ENCODE measurements around the gene KIF20A. TPM values are rescaled to one million over a fixed set of nuclear protein-coding genes. Genes with fewer than 3 reads are reported as not detected.

KIF20A gene
- total RNA-seq, 1 experiment from 2014 or later = 67.1 TPM

- Histone ChIP-seq H3K4me2 (ENCODE audit: insufficient read depth, insufficient read length, low read length) (no peak overlapping the region), H3K79me2 (ENCODE audit: insufficient read depth, low read length) (no peaks in the 10 kb centered on the region), H4K20me1 (ENCODE audit: control insufficient read depth, insufficient read depth, insufficient read length) (no peaks in the 10 kb centered on the region), H3K23ac (ENCODE audit: insufficient read length, low read depth, low read length) (no peak overlapping the region), H3K56ac (ENCODE audit: insufficient read length, low read depth, low read length) (no peak overlapping the region), H3K14ac (ENCODE audit: insufficient read depth, low read length) (no peak overlapping the region), H4K91ac (ENCODE audit: insufficient read length, low read depth, low read length) (no peak overlapping the region), H3K18ac (ENCODE audit: insufficient read length, low read depth, low read length) (no peak overlapping the region), H2AFZ (ENCODE audit: low read length) (peak overlapping the region; percentile 46), H3K79me1 (ENCODE audit: insufficient read depth, low read depth, low read length, poor library complexity, severe bottlenecking) (no peaks in the 10 kb centered on the region), H3K9ac (ENCODE audit: extremely low read depth, insufficient read length, low read length) (no peak overlapping the region), H3T11ph (ENCODE audit: low read length) (no peak overlapping the region), H3K4ac (ENCODE audit: low read depth, low read length) (no peak overlapping the region), H3K9me3 (ENCODE audit: control insufficient read depth, low read depth, low read length) (no peaks in the 10 kb centered on the region), H4K5ac (ENCODE audit: insufficient read length, low read depth, low read length) (no peak overlapping the region), H3K27ac (ENCODE audit: insufficient read length, low read depth, low read length) (no peak overlapping the region), H2BK120ac (ENCODE audit: low read depth, low read length, poor library complexity, severe bottlenecking) (no peak overlapping the region), H2BK12ac (ENCODE audit: insufficient read length, low read depth, low read length) (no peak overlapping the region), H2AK5ac (ENCODE audit: insufficient read length, low read length) (no peak overlapping the region), H3K4me1 (ENCODE audit: insufficient read depth, low read length) (no peaks in the 10 kb centered on the region), H3K23me2 (ENCODE audit: insufficient read length, low read depth, low read length, poor library complexity, severe bottlenecking) (no peaks in the 10 kb centered on the region), H3K27me3 (ENCODE audit: insufficient read depth, low read length) (no peaks in the 10 kb centered on the region), H4K8ac (replicated peaks; ENCODE audit: insufficient read length, low read depth, low read length) (no peak overlapping the region), H2BK20ac (ENCODE audit: low read depth, low read length, poor library complexity, severe bottlenecking) (no peak overlapping the region), H2BK5ac (ENCODE audit: insufficient read length, low read length) (no peak overlapping the region), H2BK15ac (ENCODE audit: low read depth, low read length) (no peak overlapping the region)
- TF ChIP-seq CTCF (conservative IDR thresholded peaks at IDR 0.05) = no peak
- H3K36me3 Mint-ChIP-seq (ENCODE audit: insufficient read depth in 1 of 3, low read depth in 3 of 3) = no peaks in the 10 kb centered on the region
- peaks cover 4% of the 10 kb centered on the region; the same call in 1 of the 2 replicates for H3K27me3 Mint-ChIP-seq (ENCODE audit: low read depth)
- no peaks in the 10 kb centered on the region for H3K4me1 Mint-ChIP-seq
- no peak for DNase-seq
- H3K4me3 Mint-ChIP-seq = no peak overlapping the region
- H3K27ac Mint-ChIP-seq = no peak overlapping the region
- no peaks in the 10 kb centered on the region for H3K9me3 Mint-ChIP-seq
- WGBS (ENCODE audit: extremely low coverage, insufficient read length, low lambda C conversion rate) = no CpG with 5 or more reads among the region's 2 CpGs
These were observed 54.4 kb downstream of the KIF20A start for GRCh38 chr5:138233280-138233679.

Data from H9 (cell line).